T1000 (cell line): ENCODE data around the gene TXNRD3.
"Not testable (repeated sequence)": the region's sequence is repeated elsewhere in the genome, so short reads cannot be mapped to it uniquely, and the experiment has no call there.

ENCODE experiments used
- DNase-seq: peaks from one replicate; lab custom pipeline; 2025; ENCODE audit warnings: mixed read lengths; lab: John Stamatoyannopoulos, UW

Gene TXNRD3

GRCh38 chr3:126646674-126647073 is 8.2 kb downstream of the TXNRD3 start:
- DNase-seq: no peak

DNA sequence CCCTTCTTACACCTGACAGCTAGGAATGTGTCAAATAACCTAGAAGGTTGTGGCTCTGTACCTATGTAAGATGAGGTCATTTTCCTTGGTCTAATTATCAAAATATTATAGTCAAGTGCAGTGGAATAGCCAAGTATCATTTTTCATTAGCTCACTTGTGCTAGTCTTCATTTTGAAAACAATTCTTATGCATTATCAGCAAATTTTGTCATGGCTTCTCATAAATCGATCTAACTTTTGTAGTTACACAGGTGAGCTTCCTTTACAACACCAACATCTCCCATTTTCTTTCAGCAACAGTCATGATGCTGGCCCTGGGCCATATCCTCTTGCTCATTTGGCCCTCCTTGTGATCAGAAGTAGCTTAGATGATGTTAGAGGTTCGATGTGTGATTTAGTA is 10.3 kb downstream of the TXNRD3 start:
- DNase-seq: no peak

DNA sequence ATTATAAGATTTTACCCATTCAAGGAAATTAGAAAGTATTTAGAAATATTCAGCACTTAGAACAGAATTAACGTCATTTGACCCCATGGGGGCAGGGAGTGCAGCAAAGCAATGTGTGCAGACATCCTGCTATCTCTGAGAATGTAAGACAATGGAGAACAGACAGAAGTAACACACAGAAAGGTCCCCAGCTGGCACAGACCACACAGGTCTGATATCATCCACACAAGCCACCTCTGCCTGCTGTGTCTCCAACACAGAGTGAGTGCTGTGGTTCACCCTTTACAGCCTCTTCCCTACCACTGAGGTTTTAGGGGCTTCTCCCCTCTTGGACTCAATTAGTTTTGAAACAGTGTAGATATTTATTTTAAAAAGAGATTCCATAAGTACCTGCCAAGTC is 16.1 kb downstream of the TXNRD3 start:
- no peak for DNase-seq

GRCh38 chr3:126636436-126636835 is 18.5 kb downstream of the TXNRD3 start:
- DNase-seq: no peak

GRCh38 chr3:126634803-126635202 is 20.1 kb downstream of the TXNRD3 start:
- DNase-seq: no peak

- no peak for DNase-seq
These were observed 24.9 kb downstream of the TXNRD3 start for GRCh38 chr3:126630020-126630419.

DNA sequence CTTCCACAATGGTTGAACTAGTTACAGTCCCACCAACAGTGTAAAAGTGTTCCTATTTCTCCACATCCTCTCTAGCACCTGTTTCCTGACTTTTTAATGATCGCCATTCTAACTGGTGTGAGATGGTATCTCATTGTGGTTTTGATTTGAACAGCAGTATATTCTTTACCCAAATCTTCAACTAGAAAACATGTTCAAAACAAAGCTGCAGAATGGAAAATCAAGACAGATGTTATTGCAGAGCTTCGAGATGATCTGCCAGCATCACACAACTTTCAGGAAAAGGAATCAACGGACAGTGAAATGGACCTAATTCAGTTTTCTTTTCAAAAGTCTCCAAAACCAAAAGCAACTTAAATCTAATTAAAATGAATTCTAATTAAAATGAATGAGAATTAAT is 29.2 kb downstream of the TXNRD3 start:
- not testable (repeated sequence) for DNase-seq

- DNase-seq: no peak
These were observed 32.2 kb downstream of the TXNRD3 start for GRCh38 chr3:126622694-126623093.

- DNase-seq: no peak
These were observed 33.1 kb downstream of the TXNRD3 start for GRCh38 chr3:126621627-126622345.

DNA sequence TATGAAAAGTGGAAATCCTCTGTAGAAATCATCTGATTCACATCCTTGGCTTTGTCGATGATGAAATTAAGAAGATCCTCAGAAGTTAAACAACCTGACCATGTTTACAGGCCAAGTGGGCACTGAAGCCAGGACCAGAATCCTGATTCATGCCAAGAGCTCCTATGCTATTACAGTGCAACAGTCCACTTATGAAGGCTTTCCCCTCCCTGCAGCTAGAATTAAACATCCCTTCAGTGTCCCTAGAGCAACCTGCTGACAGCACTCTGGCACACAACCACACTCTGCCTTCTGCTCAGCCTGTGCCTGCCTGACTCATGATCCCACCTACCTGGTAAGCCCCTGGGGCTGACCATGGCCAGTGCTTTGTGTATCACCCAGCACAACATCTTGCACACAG is 33.8 kb downstream of the TXNRD3 start:
- DNase-seq: peak; percentile 8

- peak; percentile 8 for DNase-seq
These were observed 34.2 kb downstream of the TXNRD3 start for GRCh38 chr3:126620738-126621137.

GRCh38 chr3:126618760-126619159 is 36.2 kb downstream of the TXNRD3 start:
- no peak for DNase-seq

GRCh38 chr3:126618021-126618420 is 36.9 kb downstream of the TXNRD3 start:
- DNase-seq: no peak

- DNase-seq: no peak
These were observed 37.4 kb downstream of the TXNRD3 start for GRCh38 chr3:126617571-126617970.

DNA sequence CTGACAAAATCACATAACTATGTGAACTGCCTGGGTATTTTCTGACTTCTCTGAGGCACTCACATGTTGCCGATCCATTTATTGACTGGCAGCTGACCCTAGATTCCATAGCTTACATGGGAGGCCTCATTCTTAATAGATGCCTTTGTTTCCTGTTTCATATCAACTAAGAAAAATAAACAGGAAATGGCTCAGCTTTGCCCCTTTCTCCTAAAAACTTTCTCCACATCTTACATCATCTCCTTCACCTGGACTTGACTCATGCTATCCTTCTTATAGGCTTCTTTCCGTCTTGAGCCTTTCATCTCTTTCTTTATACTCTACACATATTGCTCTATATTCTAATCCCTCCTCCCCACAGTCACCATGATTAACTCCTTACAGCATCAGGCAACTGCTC is 38.0 kb downstream of the TXNRD3 start:
- no peak for DNase-seq

GRCh38 chr3:126613479-126614188 is 41.3 kb downstream of the TXNRD3 start:
- no peak for DNase-seq

GRCh38 chr3:126612479-126613205 is 42.3 kb downstream of the TXNRD3 start:
- no peak for DNase-seq

GRCh38 chr3:126609909-126610308 is 45.0 kb downstream of the TXNRD3 start:
- no peak for DNase-seq

DNA sequence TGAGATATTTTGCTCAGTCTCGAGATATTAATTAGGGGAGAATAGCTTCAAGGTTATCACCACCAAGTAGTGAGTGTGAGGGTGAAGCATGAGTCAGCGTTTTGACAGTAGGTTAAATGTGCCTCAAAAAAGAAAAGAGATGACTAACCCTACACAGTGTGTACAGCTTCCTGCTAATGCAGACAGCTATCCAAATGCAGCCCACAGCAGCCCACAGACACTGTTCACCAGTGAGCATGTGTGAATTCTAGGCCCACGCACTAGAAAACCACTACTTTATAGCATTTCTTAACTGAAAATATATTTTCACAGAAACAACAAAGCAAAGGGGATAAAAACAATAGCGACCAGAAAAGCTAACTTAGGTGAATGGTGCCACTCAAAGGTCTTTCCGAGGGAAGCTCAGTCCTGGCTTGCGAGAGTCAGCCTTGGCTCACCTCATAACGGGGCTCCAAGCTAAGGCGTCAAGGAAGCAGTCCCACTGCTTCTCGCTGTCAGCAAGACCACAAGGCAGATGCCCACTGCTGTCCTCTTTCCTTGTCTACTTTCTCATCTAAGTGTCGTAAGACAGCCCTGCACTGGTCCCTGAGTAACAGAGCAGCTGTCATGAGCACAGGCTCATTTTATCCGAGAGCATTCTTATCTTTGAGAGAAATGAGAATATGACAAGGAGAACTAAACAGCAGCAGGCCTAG is 47.6 kb downstream of the TXNRD3 start:
- no peak for DNase-seq

DNA sequence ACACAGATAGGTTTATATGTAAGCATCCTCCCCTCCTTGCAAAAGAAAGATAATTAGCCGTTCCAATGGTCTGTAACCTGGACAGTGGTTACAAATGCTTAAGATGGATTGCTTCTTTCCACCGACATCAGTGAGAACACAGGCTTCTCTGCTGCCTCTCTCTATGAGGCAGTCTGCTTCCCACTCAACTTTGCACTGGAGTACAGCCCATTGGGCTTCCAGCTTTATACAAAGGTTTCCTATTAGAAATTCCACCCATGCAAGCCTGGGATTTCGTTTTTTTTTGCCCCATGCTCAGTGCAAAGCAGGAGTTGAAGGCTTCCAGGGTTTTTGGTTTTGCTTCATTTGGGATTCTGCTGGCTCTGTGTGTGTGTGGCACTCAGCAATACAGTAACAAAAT is 48.9 kb downstream of the TXNRD3 start:
- DNase-seq: no peak

DNA sequence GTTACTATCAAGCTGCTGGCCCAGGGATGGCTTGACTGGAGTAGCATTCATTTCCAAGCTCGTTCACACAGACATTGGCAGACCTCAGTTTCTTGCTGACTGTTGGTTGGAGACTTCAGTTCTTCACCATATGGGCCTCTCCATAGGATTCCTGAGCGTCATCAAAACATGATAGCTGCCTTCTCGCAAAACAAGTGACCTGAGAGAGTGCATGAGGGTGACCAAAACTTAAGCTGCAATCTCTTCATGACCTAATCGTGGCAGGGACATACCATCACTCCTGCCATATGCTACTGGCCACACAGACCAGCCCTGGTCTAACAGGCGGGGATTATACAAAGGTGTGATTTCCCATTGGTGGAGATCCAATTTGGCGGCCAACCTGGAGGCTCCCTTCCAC is 50.2 kb downstream of the TXNRD3 start:
- no peak for DNase-seq

DNA sequence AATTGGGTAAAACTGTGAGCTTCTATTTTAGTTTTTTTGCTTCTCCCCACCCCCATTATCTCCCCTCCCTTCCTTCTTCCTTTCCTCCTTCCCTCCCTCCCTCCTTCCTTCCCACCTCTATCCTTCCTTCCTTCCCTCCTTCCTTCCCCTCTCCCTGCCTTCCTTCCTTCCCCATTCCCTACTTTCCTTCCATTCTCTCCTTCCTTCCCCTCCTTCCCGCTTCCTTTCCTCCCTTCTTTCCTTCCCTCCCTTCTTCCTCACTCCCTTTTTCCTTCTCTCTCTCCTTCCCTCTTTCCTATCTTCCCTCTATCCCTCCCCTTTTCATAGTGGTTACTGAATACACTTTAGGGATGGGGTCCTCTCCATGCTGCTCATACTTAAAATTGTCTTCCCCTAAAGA is 55.8 kb downstream of the TXNRD3 start:
- DNase-seq: no peak
